SK-N-SH (cell line): ENCODE results near the gene BCL7C. TPM values are rescaled to one million over a fixed set of nuclear protein-coding genes. Genes with fewer than 3 reads are reported as not detected.

Experiments used
- CTCF ChIA-PET: fragments of 300-600, 350-600 bp; formaldehyde crosslinking; extraction: SDS; loops from one replicate; lab custom pipeline; 2021; lab: Yijun Ruan, JAX
- POLR2A ChIA-PET: fragments of 350-600 bp; sonication (Branson Sonifier 250); formaldehyde crosslinking; extraction: SDS; loops from one replicate; lab custom pipeline; 2020; ENCODE audit warnings: antibody characterized with exemption, inconsistent platforms; lab: Yijun Ruan, JAX
- DNase-seq: peaks from one replicate; pipeline ENCODE4 v3.0.0; 2012
- H2AFZ ChIP-seq: fragments of 200-600 bp; sonication (generic); 2 replicates; pipeline ENCODE4 v1.8.1; 2016; ENCODE audit warnings: antibody characterized with exemption, mild to moderate bottlenecking, low read depth
- H3F3A ChIP-seq: fragments of 200-600 bp; sonication (generic); replicated peaks from 2 replicates; pipeline ENCODE3; 2016; ENCODE audit warnings: antibody characterized with exemption, mild to moderate bottlenecking; ENCODE audit not compliant: insufficient read depth
- H3K27ac ChIP-seq, 2 experiments: fragments of 200-500 bp in 1 of 2; fragments of 200-600 bp in 1 of 2; sonication (Bioruptor generic) in 1 of 2; sonication (generic), shearing (Covaris generic) in 1 of 2; 2 replicates each; pipeline versions ENCODE4 v1.5.1 to v1.6.1; 2014 to 2016; ENCODE audit warnings: low read depth in 2 of 2, inconsistent platforms in 1 of 2, low read length in 1 of 2, mild to moderate bottlenecking in 1 of 2, mixed read lengths in 1 of 2
- H3K27me3 ChIP-seq: fragments of 200-600 bp; sonication (generic), shearing (Covaris generic); 2 replicates; pipeline ENCODE4 v1.6.1; 2016; ENCODE audit warnings: mixed run types; ENCODE audit not compliant: insufficient read depth
- H3K36me3 ChIP-seq, 2 experiments: fragments of 200-500 bp in 1 of 2; fragments of 200-600 bp in 1 of 2; sonication (Bioruptor generic) in 1 of 2; sonication (generic) in 1 of 2; replicated peaks in 1 of 2; 2 replicates each; pipeline versions ENCODE3 to v1.5.1; 2014 to 2016; ENCODE audit warnings: low read length in 1 of 2, mild to moderate bottlenecking in 1 of 2; ENCODE audit not compliant: insufficient read depth in 2 of 2, control insufficient read depth in 1 of 2
- H3K4me1 ChIP-seq, 2 experiments: fragments of 200-500 bp in 1 of 2; fragments of 200-600 bp in 1 of 2; sonication (Bioruptor generic) in 1 of 2; sonication (generic), shearing (Covaris generic) in 1 of 2; 2 replicates each; pipeline versions ENCODE4 v1.5.1 to v1.6.1; 2014 to 2016; ENCODE audit warnings: low read depth in 1 of 2, low read length in 1 of 2, mixed run types in 1 of 2; ENCODE audit not compliant: insufficient read depth in 2 of 2, control insufficient read depth in 1 of 2
- H3K4me2 ChIP-seq: fragments of 200-600 bp; sonication (generic), shearing (Covaris generic); 2 replicates; pipeline ENCODE4 v1.6.1; 2017; ENCODE audit warnings: mixed run types
- H3K4me3 ChIP-seq, 2 experiments: fragments of 200-500 bp in 1 of 2; fragments of 200-600 bp in 1 of 2; sonication (Bioruptor generic) in 1 of 2; sonication (generic), shearing (Covaris generic) in 1 of 2; 2 replicates each; pipeline versions ENCODE4 v1.5.1 to v1.8.1; 2014 to 2016; ENCODE audit warnings: low read depth in 2 of 2, inconsistent platforms in 1 of 2, low read length in 1 of 2, mild to moderate bottlenecking in 1 of 2, mixed read lengths in 1 of 2, moderate library complexity in 1 of 2
- H3K79me2 ChIP-seq: fragments of 200-600 bp; sonication (generic); 2 replicates; pipeline ENCODE4 v1.8.1; 2017; ENCODE audit warnings: mild to moderate bottlenecking; ENCODE audit not compliant: insufficient read depth
- H3K9ac ChIP-seq: fragments of 200-600 bp; sonication (generic); 2 replicates; pipeline ENCODE4 v1.6.1; 2017; ENCODE audit warnings: mixed run types
- H3K9me2 ChIP-seq: fragments of 200-600 bp; sonication (generic); 2 replicates; pipeline ENCODE4 v1.6.1; 2017; ENCODE audit warnings: mixed run types
- H3K9me3 ChIP-seq: fragments of 200-600 bp; sonication (generic); 2 replicates; pipeline ENCODE4 v1.6.1; 2017; ENCODE audit warnings: mixed run types, mild to moderate bottlenecking, moderate library complexity
- H4K20me1 ChIP-seq: fragments of 200-600 bp; sonication (generic); 2 replicates; pipeline ENCODE4 v1.6.1; 2017; ENCODE audit warnings: mild to moderate bottlenecking, mixed run types; ENCODE audit not compliant: insufficient read depth
- CHD2 ChIP-seq: fragments of 150-350 bp; IDR thresholded peaks from 2 replicates; pipeline ENCODE4 v1.6.1; 2018; ENCODE audit warnings: low read length; ENCODE audit not compliant: partially characterized antibody
- EZH2phosphoT487 ChIP-seq: fragments of 200-600 bp; sonication (generic); IDR thresholded peaks from 2 replicates; pipeline ENCODE4 v1.6.1; 2017; ENCODE audit warnings: low read depth, mixed run types, mild to moderate bottlenecking, antibody characterized with exemption, moderate library complexity, borderline replicate concordance
- FOXM1 ChIP-seq: IDR thresholded peaks from 2 replicates; pipeline ENCODE4 v1.4.0; 2012; ENCODE audit warnings: low read depth, mild to moderate bottlenecking
- IRF3 ChIP-seq: fragments of 150-350 bp; IDR thresholded peaks from 2 replicates; pipeline ENCODE4 v1.6.1; 2016; ENCODE audit warnings: mild to moderate bottlenecking, low read depth, low read length
- JUND ChIP-seq: IDR thresholded peaks from 2 replicates; pipeline ENCODE4 v1.4.0; 2012
- MAX ChIP-seq: IDR thresholded peaks from 2 replicates; pipeline ENCODE4 v1.4.0; 2012; ENCODE audit warnings: low read depth
- MEF2A ChIP-seq: IDR thresholded peaks from 2 replicates; pipeline ENCODE4 v1.4.0; 2012; ENCODE audit warnings: low read depth, borderline replicate concordance
- NRF1 ChIP-seq: IDR thresholded peaks from 2 replicates; pipeline ENCODE4 v1.6.1; 2012; ENCODE audit warnings: low read depth, mild to moderate bottlenecking, low read length
- PBX3 ChIP-seq: IDR thresholded peaks from 2 replicates; pipeline ENCODE4; 2012
- POLR2AphosphoS5 ChIP-seq: IDR thresholded peaks from 2 replicates; pipeline ENCODE4 v1.6.1; 2012; ENCODE audit warnings: low read depth, low read length
- RAD21 ChIP-seq: IDR thresholded peaks from 2 replicates; pipeline ENCODE4 v1.6.1; 2012; ENCODE audit warnings: mild to moderate bottlenecking, low read length
- RCOR1 ChIP-seq: fragments of 150-350 bp; IDR thresholded peaks from 2 replicates; pipeline ENCODE4 v1.6.1; 2017; ENCODE audit warnings: antibody characterized with exemption, low read length
- TEAD4 ChIP-seq: IDR thresholded peaks from 2 replicates; pipeline ENCODE4 v1.4.0; 2012; ENCODE audit warnings: mild to moderate bottlenecking, borderline replicate concordance; ENCODE audit not compliant: insufficient read depth
- YY1 ChIP-seq: IDR thresholded peaks from 2 replicates; pipeline ENCODE4 v1.4.0; 2012; ENCODE audit warnings: low read depth, mild to moderate bottlenecking
- WGBS: methylation state at CpG from one replicate; pipeline ENCODE4 v1.1.6; 2017; ENCODE audit warnings: low lambda C conversion rate; 5-methylcytosine and 5-hydroxymethylcytosine counted together
- polyA plus RNA-seq, 3 experiments: library from polyadenylated mRNA; depleted of rRNA; stranded (reverse); fragments of >200 nt; gene quantifications; 2 replicates each; pipeline ENCODE4 v1.2.3, GENCODE V29; 2012

Gene BCL7C
- polyA plus RNA-seq, 1 of the 3 experiments (the other 2 are of a cell fraction): 56.3 TPM

GRCh38 chr16:30930160-30930571 is 36.3 kb upstream of the BCL7C start (continued):
- no peak for TF ChIP-seq TEAD4
- no peak for TF ChIP-seq JUND
- no peak for TF ChIP-seq CHD2
- TF ChIP-seq, all 33 proteins: peak for 0

- H3K79me2 ChIP-seq: peaks cover 13% of the 10 kb centered on the region
- no peak overlapping the region for H3K4me2 ChIP-seq
- 94% methylated on average over 5 of the region's 7 CpGs for WGBS
- H3K9ac ChIP-seq: no peak overlapping the region
- ChIA-PET CTCF (interaction anchor here (4.6 kb wide), 1 partner anchor 13 kb away, joined by 39 read pairs; no protein-coding TSS in a partner anchor), POLR2A (no interaction called here)
- no peaks in the 10 kb centered on the region for H3K9me3 ChIP-seq
- H3F3A ChIP-seq: no peaks in the 10 kb centered on the region
- H3K27me3 ChIP-seq: no peaks in the 10 kb centered on the region
- H4K20me1 ChIP-seq: no peaks in the 10 kb centered on the region
- no peak overlapping the region for H3K27ac ChIP-seq
- TF ChIP-seq EZH2phosphoT487: no peak
- TF ChIP-seq MAX: no peak
- no peak for TF ChIP-seq RCOR1
- no peak for TF ChIP-seq IRF3
- no peak for TF ChIP-seq PBX3
- TF ChIP-seq MEF2A: no peak
- TF ChIP-seq POLR2AphosphoS5: no peak
- H2AFZ ChIP-seq: no peak overlapping the region
- no peak for DNase-seq
- H3K4me1 ChIP-seq: peaks cover 0 to 23% of the 10 kb centered on the region in 2 experiments; a peak in 1 of 4 replicates
- peaks cover 30 to 55% of the 10 kb centered on the region in 2 experiments for H3K36me3 ChIP-seq
- no peak overlapping the region for H3K4me3 ChIP-seq
- no peaks in the 10 kb centered on the region for H3K9me2 ChIP-seq
These were observed 35.3 kb upstream of the BCL7C start for GRCh38 chr16:30929167-30929566.

- no peaks in the 10 kb centered on the region for H3F3A ChIP-seq
- H4K20me1 ChIP-seq: no peaks in the 10 kb centered on the region
- no peak overlapping the region for H3K4me2 ChIP-seq
- H3K79me2 ChIP-seq: peaks cover 14% of the 10 kb centered on the region
- POLR2A ChIA-PET: interaction anchor here (1.0 to 1.2 kb wide), 3 partner anchors 14 to 189 kb away, joined by 3 to 4 read pairs (median 4); partner anchors contain the start of gene KAT8
- 98% methylated on average over 7 of the region's 11 CpGs for WGBS
- no peak overlapping the region for H2AFZ ChIP-seq
- no peak overlapping the region; a peak in 1 of 4 replicates for H3K27ac ChIP-seq
- no peak for DNase-seq
- H3K36me3 ChIP-seq: peaks cover 28 to 55% of the 10 kb centered on the region in 2 experiments
- no peaks in the 10 kb centered on the region for H3K9me3 ChIP-seq
- H3K9me2 ChIP-seq: no peaks in the 10 kb centered on the region
- H3K4me1 ChIP-seq: peaks cover 0 to 23% of the 10 kb centered on the region in 2 experiments; a peak in 1 of 4 replicates
- TF ChIP-seq EZH2phosphoT487 (no peak), RAD21 (no peak), CHD2 (no peak), NRF1 (no peak), YY1 (no peak), RCOR1 (no peak), FOXM1 (no peak), JUND (no peak), TEAD4 (no peak), MAX (no peak)
- CTCF ChIA-PET: interaction anchor here (2.2 to 4.6 kb wide), 3 partner anchors 14 to 84 kb away, joined by 10 to 39 read pairs (median 10); no protein-coding TSS in a partner anchor
- H3K9ac ChIP-seq: no peak overlapping the region
- no peaks in the 10 kb centered on the region for H3K27me3 ChIP-seq
- H3K4me3 ChIP-seq: no peak overlapping the region
These were observed 34.5 kb upstream of the BCL7C start for GRCh38 chr16:30928390-30928789.
